HL-60 (cell line): ENCODE measurements around the gene RAC3.
"Not testable (repeated sequence)": the region's sequence is repeated elsewhere in the genome, so short reads cannot be mapped to it uniquely, and the experiment has no call there.

Experiments
- DNase-seq, 2 experiments: peaks; one replicate each; pipeline ENCODE4 v3.0.0-alpha.2; 2010 to 2020; ENCODE audit warnings: low read depth in 1 of 2, low spot score in 1 of 2
- H3K27ac ChIP-seq: fragments of 250-450 bp; sonication (Bioruptor Pico); replicated peaks from 2 replicates; pipeline ENCODE4 v1.5.1; 2020; ENCODE audit warnings: mild to moderate bottlenecking, moderate library complexity
- H3K27me3 ChIP-seq: fragments of 250-450 bp; sonication (Bioruptor Pico); 2 replicates; pipeline ENCODE4 v1.5.1; 2021; ENCODE audit warnings: mild to moderate bottlenecking, moderate library complexity; ENCODE audit not compliant: insufficient read depth, poor library complexity, severe bottlenecking
- H3K4me3 ChIP-seq: replicated peaks from 2 replicates; pipeline ENCODE4 v1.5.1; 2011; ENCODE audit warnings: mild to moderate bottlenecking, control low read depth, low read length; ENCODE audit not compliant: insufficient read depth
- CTCF ChIP-seq: IDR thresholded peaks from one replicate; pipeline ENCODE4 v1.5.1; 2011; ENCODE audit warnings: low read length, control low read depth, inconsistent platforms; ENCODE audit not compliant: insufficient read depth
- GABPA ChIP-seq: IDR thresholded peaks from 2 replicates; pipeline ENCODE4 v1.6.1; 2012; ENCODE audit warnings: low read depth
- POLR2AphosphoS5 ChIP-seq: IDR thresholded peaks from 2 replicates; pipeline ENCODE4 v1.6.1; 2012; ENCODE audit warnings: low read depth
- REST ChIP-seq: IDR thresholded peaks from 2 replicates; pipeline ENCODE4 v1.6.1; 2012; ENCODE audit warnings: low read depth; ENCODE audit not compliant: insufficient replicate concordance
- SPI1 ChIP-seq: IDR thresholded peaks from 2 replicates; pipeline ENCODE4 v1.6.1; 2012; ENCODE audit warnings: low read depth, mild to moderate bottlenecking, borderline replicate concordance

The RAC3 gene

GRCh38 chr17:82037889-82038195 lies 6.4 kb downstream of the RAC3 start:
- Histone ChIP-seq H3K27me3 (no peaks in the 10 kb centered on the region), H3K27ac (no peak overlapping the region), H3K4me3 (peak overlapping the region; percentile 26; the same call in 1 of the 2 replicates)
- DNase-seq: no peak
- TF ChIP-seq POLR2AphosphoS5 (no peak), GABPA (no peak), REST (no peak), SPI1 (no peak), CTCF (no peak)

GRCh38 chr17:82038796-82039409 lies 7.4 kb downstream of the RAC3 start:
- H3K27me3 ChIP-seq, H3K27ac ChIP-seq, H3K4me3 ChIP-seq: not testable (repeated sequence)
- TF ChIP-seq SPI1: peak; percentile 24; the same call in 1 of the 2 replicates
- DNase-seq: peak in 1 of 2 experiments; percentile 34

GRCh38 chr17:82039695-82040299 lies 8.3 kb downstream of the RAC3 start:
- no peak overlapping the region for H3K4me3 ChIP-seq
- no peak for DNase-seq
- no peaks in the 10 kb centered on the region for H3K27me3 ChIP-seq
- no peak overlapping the region for H3K27ac ChIP-seq
- no peak for TF ChIP-seq POLR2AphosphoS5
- TF ChIP-seq SPI1: no peak

GRCh38 chr17:82041144-82041814 lies 9.8 kb downstream of the RAC3 start:
- no peak overlapping the region for H3K4me3 ChIP-seq
- no peak for TF ChIP-seq SPI1
- TF ChIP-seq CTCF: no peak
- TF ChIP-seq REST: no peak
- TF ChIP-seq POLR2AphosphoS5: no peak
- TF ChIP-seq GABPA: no peak
- DNase-seq: no peak
- no peak overlapping the region for H3K27ac ChIP-seq
- no peaks in the 10 kb centered on the region for H3K27me3 ChIP-seq
